Astrocyte (in vitro differentiated cells and primary cell): ENCODE measurements around the gene SEC22C.

ENCODE experiments used
- CTCF ChIP-seq: IDR thresholded peaks from 2 replicates; pipeline ENCODE4 v1.5.1; 2011; ENCODE audit warnings: low read depth, mild to moderate bottlenecking, inconsistent platforms, low read length, moderate library complexity; ENCODE audit not compliant: insufficient read depth
- EZH2 ChIP-seq: IDR thresholded peaks from 2 replicates; pipeline ENCODE4 v1.6.1; 2012; ENCODE audit warnings: mild to moderate bottlenecking, low read length, inconsistent platforms; ENCODE audit not compliant: insufficient read depth

- TF ChIP-seq EZH2: no peak
- no peak for TF ChIP-seq CTCF
These were observed 37.1 kb downstream of the SEC22C start for GRCh38 chr3:42544492-42545283.
